GM18502 (cell line): Measurements from ENCODE around the gene MDH2.
"Not testable (repeated sequence)": the region's sequence is repeated elsewhere in the genome, so short reads cannot be mapped to it uniquely, and the experiment has no call there.

Experiments used
- ATAC-seq: cut with Tn5 transposase; IDR thresholded peaks from one replicate; pipeline ENCODE4 v1.9.1; 2021; ENCODE audit warnings: mild to moderate bottlenecking; ENCODE audit not compliant: unreplicated experiment, poor library complexity

Gene MDH2

DNA sequence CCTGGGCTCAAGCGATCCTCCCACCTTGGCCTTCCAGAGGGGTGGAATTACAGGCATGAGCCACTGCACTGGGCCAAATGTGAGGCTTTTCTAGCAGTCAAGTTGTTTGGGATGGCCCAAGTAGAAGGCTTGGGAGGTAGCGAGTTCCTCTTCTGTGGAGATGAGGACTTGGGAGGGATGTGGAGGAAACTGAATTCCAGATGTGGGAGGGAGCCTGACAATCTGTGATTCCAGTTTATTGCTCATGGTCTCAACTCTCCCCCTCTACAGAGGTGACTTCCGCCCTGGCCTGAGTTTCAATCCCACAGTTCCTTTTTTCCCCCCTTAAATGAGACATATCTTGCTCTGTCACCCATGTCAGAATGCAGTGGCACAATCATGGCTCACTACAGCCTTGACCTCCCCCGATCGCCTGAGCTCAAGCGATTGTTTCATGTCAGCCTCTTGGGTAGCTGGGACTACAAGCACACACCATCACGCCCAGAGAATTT is 3.5 kb upstream of the MDH2 start:
- ATAC-seq, result no peak

GRCh38 chr7:76047305-76047810 is 548 bp upstream of the MDH2 start:
- peak; percentile 9 for ATAC-seq

DNA sequence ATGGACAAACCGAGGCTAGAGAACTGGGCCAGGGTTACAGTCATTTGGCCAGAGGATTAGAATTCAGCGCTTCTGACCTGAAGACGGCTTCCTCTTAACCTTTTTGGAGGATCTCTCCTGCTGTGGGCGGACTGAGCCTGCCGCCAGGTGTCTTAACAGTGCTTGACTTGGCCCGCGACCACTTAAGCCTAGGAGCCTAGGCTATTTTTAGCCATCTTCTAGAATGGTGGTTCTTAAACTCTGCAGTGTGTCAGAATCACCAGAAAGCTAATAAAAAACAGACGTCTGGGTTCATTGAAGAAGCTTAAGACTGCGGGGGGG is 722 bp downstream of the MDH2 start:
- ATAC-seq, result no peak

DNA sequence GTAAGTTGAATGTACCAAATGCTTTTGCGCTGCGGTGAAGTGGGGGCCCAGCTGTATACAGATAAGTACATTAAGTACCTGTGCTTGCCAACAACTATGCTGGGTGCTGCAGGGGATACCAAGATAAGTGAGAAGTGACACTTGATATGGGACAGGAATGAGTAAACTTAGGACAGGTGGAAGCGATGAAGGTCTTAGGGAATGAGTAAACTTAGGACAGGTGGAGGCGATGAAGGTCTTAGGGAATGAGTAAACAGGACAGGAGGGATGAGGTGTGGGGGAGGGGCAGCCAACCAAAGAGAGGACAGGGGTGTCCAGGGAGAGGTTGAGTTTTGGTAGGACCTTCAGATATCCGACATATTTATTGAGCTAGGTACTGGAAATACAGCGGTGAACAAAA is 1.4 kb downstream of the MDH2 start:
- ATAC-seq, result no peak

- no peak for ATAC-seq
Measured at GRCh38 chr7:76050545-76050944, 2.6 kb downstream of the MDH2 start.

DNA sequence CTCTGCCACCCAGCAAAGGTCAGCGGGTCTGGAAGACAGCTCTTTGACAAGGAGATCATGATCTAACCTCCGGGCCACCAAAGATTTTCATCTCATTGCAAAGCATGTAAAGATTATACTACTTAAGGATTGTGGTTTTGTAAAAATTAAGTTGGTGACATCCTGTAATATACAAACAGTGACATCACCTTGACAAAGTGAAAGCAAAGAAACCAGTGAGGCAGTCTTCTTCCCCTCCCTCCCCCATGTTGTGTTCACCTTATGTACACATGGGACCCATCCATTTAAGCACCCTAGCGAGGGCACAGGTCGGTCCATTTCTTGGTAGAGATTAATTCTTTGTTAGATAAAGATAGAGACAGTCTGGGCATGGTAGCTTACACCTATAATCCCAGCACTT is 3.9 kb downstream of the MDH2 start:
- no peak for ATAC-seq

DNA sequence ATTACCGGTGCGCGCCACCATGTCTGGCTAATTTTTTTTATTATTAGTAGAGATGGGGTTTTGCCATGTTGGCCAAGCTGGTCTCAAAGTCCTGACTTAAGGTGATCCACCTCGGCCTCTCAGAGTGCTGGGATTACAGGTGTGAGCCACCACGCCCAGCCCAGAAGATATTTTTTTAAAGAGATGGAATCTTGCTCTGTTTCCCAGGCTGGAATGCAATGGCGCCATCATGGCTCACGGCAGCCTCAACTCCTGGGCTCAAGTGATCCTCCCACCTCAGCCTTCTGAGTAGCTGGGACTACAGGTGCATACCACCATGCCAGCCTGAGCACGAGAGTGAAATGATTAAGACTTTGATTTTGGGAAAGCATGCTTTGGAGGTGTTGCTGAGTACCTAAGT is 4.8 kb downstream of the MDH2 start:
- not testable (repeated sequence) for ATAC-seq

GRCh38 chr7:76053461-76053860 is 5.6 kb downstream of the MDH2 start:
- no peak for ATAC-seq

DNA sequence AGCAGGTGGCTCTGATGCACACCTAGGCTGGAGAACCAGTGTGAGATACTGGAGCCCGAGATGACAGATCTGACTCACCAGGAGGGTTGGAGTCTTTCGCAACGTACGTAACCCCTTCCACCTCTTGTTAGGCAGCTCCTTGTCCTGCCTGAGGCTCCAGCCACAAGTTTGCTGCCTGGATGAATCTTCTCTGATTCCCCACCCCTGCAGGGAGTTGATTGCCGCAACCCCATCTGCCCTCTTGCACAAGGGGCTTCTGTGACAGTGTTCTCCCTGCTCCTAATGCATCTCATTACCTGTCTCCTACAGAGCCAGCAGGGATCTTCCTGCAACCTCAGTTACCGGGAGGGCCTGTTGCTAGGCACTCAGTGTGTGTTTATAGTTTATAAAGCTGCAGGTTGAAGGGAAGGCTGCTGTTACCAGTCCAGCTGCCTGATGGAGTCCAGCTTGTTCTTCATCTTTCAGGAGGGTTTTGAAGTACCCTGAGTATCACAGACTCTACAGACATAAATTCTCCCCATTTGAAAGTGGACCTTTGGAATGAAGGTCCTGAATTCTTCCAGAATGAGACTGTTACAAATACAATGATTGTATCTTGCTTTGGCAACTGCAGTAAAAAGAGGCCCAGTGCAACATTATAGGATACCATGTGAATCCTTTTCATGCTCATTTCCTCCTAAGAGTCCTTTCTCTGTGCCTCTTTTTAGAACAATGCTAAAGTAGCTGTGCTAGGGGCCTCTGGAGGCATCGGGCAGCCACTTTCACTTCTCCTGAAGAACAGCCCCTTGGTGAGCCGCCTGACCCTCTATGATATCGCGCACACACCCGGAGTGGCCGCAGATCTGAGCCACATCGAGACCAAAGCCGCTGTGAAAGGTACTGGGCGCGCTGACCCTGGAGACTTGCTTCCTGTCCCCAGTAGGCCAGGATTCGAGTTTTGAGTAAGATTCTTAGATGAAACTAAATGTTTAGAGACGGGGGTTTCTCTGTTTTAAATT is 6.5 kb downstream of the MDH2 start:
- no peak for ATAC-seq

DNA sequence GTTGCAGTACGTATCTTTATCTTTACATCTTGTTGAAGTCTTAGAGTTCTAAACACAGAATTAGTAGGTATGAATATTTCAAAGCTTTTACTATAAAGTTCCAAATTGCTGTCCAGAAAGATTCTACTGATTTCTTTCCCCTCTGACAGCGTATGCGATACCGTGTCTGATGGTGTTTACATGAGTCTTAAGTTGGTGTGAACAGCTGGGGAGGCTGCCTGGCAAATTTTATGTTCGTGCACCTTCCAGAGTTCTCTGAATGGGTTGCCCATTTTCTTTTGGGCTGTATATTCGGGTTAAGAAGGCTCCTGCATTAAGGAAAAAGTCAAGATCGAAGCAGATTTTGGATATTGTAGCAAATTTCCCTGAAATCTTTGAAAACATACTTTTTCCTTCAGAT is 8.3 kb downstream of the MDH2 start:
- ATAC-seq, result no peak

DNA sequence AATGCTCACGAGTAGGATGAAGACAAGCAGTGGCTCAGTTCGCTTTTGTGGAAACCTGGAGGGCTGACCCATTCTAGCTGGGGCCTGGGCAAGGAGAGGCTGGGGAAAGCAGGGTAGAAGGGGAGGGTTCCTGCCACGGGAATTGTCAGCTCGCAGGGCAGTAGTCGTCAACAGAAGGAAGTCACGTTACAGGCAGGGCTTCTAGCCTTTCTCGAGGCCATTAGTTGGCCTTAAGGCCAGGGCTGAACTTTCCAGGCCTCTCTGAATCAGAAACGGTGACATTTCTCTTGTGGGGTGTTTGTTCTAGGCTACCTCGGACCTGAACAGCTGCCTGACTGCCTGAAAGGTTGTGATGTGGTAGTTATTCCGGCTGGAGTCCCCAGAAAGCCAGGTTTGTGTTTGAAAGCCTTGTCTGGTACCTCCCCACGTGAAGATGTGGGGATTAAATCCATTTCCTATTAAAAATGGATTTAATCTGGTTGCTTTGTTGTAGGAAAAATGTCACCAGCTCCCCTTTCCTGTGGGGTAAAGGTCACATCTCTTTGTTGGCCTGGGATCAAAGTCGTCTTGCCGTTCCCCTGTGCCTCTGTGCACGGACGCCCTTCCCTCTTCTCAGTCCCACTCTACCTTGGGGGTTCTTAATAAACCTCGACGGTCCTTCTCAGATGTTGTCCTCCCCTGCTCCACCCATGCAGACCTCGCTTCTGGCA is 9.4 kb downstream of the MDH2 start:
- no peak for ATAC-seq

DNA sequence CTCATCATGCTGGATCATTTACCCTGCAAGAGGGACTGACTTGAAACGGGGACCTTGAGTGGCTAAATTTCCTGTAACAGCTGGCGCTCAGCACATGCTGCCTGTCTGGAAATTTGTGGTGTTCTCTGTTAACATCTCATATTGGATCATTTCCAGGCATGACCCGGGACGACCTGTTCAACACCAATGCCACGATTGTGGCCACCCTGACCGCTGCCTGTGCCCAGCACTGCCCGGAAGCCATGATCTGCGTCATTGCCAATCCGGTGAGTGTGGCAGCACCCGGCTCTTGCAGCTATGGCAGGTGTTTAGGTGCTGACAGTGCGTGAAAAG is 9.9 kb downstream of the MDH2 start:
- no peak for ATAC-seq

GRCh38 chr7:76058745-76059144 is 10.8 kb downstream of the MDH2 start:
- not testable (repeated sequence) for ATAC-seq

DNA sequence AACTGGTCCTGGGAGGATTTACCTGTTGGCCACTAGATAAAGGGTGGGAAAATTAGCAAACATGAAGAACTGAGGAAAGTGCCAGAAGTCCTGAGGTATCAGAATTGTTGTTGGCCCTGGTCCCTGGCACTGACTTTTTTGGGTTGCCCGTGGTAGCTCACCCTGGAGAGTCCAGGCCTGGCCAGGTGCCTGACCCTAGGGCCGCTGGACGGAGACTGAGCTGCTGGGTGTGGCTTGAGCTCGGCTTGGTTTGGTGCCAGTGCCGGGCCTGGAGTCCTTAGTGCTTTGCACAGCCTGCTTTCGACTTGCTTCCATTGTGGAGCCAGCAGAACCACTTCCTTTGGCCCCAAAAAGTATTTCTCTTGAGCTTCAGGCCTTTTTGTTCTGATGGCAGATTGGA is 12.9 kb downstream of the MDH2 start:
- no peak for ATAC-seq

GRCh38 chr7:76062254-76062653 is 14.3 kb downstream of the MDH2 start:
- ATAC-seq, result no peak

DNA sequence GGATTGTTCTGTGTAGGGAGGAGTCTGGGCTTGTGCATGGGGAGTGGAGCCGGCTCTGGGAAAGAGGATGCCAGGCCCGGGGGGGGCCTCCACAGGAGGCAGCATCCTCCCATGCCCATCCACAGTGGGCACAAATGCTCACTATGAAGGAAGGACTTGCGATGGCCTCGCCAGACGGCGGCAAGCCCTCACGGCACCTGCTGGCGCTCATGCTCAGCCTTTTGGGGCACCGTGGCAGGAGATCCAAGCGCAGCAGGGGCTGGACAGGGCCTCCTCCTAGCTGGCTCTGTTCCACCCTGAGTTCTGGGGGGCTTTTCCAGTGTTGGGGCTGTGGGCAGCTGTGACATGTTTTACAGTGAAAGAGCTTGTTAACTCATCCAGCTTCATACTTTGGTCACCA is 15.2 kb downstream of the MDH2 start:
- ATAC-seq, result no peak

DNA sequence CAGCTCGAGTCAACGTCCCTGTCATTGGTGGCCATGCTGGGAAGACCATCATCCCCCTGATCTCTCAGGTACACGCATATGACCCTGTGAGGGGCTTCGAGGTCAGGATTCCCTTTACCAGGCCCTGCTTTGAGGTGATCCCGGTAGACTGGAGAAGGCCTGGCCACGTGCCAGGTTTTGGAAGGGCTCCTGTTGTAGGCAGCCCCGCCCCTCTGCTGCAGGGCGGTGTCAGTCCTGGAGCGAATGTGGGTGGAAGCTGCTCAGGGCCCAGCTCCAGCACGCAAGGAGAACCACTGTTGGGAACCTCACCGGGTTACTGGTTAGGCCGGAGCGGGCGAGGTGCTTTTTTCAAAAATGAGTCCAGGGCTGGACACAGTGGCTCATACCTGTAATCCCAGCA is 15.6 kb downstream of the MDH2 start:
- no peak for ATAC-seq

- no peak for ATAC-seq
Measured at GRCh38 chr7:76064208-76064970, 16.5 kb downstream of the MDH2 start.

- ATAC-seq, result no peak
Measured at GRCh38 chr7:76065016-76065612, 17.2 kb downstream of the MDH2 start.

GRCh38 chr7:76066716-76067503 is 19.0 kb downstream of the MDH2 start:
- no peak for ATAC-seq
